Mononuclear cell (primary cell): ENCODE data around the gene FLNC. TPM values are rescaled to one million over a fixed set of nuclear protein-coding genes. Genes with fewer than 3 reads are reported as not detected.

Source experiments
- H3K27me3 ChIP-seq: 2 replicates; pipeline ENCODE4 v1.6.0; 2011; ENCODE audit warnings: low read length, control low read depth; ENCODE audit not compliant: insufficient read depth
- H3K4me1 ChIP-seq: 2 replicates; pipeline ENCODE4 v1.5.1; 2011; ENCODE audit warnings: mild to moderate bottlenecking, low read length, control low read depth; ENCODE audit not compliant: insufficient read depth
- H3K4me3 ChIP-seq: 2 replicates; pipeline ENCODE4 v1.5.1; 2011; ENCODE audit warnings: mild to moderate bottlenecking, low read length, moderate library complexity
- H3K9me3 ChIP-seq: 2 replicates; pipeline ENCODE4 v1.5.1; 2011; ENCODE audit warnings: low read depth, mild to moderate bottlenecking, control low read depth, low read length
- total RNA-seq: library from RNA; depleted of rRNA; stranded (reverse); fragments of >200 nt; gene quantifications from one replicate; pipeline ENCODE4 v1.2.3, GENCODE V29; 2012

The FLNC gene
- total RNA-seq, 1 donor: under 0.01 TPM

DNA sequence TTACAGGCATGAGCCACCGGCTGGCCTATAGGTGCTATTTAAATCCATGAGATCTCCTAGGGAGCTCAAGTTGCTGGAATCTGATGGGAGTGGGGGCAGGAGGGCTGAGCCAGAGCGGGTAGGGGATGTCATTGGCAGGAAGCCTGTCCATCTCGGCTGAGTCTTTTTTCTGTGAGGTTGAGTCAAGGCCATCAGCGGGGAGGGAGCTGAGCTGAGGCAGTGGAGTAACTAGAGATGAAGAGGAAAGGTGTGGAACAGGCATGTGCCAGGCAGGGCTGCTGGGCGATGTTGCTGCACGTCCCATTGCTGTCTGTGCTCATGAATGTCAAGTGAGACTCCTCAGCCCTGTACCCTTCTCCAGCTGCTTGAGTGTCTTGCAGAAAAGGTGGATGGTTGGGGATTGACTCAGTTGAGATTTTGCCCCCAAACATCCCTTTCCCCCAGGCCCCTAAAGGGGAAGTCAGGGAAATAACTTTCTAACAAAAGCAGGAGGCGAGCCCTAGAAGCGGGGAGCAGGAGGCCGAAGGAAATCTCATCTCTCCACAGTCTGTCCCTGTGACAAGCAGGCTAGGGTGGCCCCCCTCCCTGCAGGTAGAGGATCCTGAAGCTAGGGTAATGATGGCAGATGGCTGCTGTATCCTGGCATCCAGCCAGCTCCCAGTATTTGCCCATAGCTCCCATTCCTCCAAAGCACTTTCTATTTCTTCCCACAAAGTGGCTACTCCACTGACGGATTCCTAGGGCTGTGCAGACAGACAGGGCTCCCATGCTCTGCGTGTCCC, 37.8 kb downstream of the FLNC start:
- no peaks in the 10 kb centered on the region for H3K27me3 ChIP-seq
- H3K9me3 ChIP-seq: no peaks in the 10 kb centered on the region
- H3K4me1 ChIP-seq: peaks cover 29% of the 10 kb centered on the region
- no peak overlapping the region for H3K4me3 ChIP-seq

DNA sequence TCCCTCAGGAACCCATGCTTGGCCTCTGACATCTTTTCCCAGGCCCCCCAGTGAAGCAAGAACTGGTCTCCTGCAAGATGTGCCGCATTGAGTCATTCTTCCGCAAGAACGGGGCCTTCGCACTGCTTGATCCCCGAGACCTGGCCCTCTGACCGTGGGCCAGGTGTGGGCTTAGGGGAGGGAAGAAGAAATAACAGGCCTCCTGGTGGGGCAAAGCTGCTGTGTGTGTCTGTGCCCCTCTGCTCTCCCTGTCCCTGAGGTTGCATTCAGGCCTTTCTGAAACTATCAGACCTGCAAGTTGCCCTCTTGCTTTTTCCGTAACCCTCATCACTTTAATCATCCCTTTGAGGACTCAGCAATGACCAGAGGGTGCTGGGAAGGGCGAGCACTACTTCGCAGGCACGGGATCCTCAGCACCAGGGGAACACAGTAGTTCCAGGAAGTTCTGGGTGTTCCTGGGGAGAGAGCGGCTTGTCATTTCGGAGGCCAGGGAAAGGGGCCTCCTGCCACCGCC, 38.5 kb downstream of the FLNC start:
- no peak overlapping the region for H3K4me3 ChIP-seq
- H3K4me1 ChIP-seq: peaks cover 25% of the 10 kb centered on the region
- H3K27me3 ChIP-seq: no peaks in the 10 kb centered on the region
- H3K9me3 ChIP-seq: no peaks in the 10 kb centered on the region

DNA sequence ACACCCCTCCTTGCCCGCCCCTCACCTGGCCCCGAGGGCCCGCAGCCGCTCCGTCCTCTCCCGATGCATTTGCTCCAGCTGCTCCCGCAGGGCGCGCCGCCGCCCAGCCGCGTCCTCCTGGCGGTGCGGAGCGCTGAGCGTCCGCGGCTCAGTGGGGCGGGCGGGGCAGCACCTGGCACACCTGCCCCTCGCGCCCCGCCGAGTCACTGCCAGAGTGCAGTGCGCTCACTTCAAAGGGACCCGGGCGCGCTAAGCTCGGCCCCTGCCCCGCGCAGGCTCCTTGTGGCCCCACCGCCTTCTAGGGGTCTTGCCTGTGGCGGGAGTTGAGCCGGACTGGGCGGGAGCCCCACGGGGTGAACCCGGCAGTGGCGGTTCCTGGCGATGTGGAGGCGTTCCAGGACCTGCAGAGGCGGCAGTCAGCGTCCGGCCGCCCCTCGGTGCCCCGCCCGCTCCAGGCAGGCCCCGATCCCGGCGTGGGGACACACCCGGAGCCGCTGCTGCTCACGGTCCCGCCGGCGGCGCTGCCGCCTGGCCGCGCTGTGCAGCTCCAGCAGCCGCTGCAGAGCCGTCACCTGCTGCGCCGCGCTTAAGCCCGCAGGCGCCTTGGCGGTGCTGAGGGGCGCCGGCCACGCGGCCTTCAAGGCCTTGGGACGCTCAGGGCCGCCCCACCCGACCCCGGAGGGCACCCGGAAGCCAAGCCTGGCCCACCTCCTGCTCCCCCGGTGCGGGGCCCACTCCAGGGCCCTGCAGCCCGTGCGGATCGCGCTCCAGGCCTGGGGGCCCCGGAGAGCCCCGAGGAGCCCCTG, 39.1 kb downstream of the FLNC start:
- Histone ChIP-seq H3K4me3 (peak overlapping the region; percentile 29), H3K27me3 (no peaks in the 10 kb centered on the region), H3K9me3 (no peaks in the 10 kb centered on the region), H3K4me1 (peaks cover 18% of the 10 kb centered on the region)

DNA sequence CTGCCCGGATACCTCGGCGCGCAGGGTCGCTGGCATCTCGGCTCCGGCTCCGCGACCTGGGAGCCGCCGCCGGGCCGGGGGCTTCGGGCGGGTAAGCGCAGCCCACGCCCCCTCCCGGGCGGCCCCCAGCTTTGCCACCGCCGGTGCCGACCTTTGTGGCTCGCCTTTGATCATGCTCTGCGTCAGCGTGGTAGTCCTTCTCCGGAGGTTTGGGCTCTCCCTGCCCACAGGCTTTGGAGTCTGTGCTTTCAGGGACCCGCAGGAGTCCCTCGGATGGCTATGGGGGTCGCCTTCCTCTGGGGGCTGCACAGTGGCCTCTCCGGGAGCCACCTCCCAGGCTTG, 39.7 kb downstream of the FLNC start:
- H3K9me3 ChIP-seq: no peaks in the 10 kb centered on the region
- no peaks in the 10 kb centered on the region for H3K27me3 ChIP-seq
- H3K4me3 ChIP-seq: peak overlapping the region; percentile 29
- peaks cover 17% of the 10 kb centered on the region for H3K4me1 ChIP-seq

DNA sequence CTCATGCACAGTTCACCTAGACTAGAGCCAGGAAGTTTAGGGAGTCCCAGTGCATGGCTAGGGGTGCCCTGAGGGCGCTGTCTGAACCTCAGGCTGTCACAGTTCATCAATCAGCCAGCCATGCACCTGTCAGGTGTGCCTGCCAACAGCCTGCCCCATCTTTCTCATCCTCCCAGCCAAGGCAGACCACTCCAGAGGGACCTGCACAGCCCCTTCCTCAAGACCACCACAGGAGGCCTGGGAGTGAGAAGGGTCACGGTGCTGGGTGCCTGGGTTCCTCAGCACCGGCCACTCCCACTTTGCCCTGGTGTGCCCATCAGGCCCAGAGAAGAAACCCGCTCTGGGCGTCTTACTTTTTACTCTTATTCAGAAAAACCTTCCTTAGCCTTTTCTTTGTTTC, 40.8 kb downstream of the FLNC start:
- no peaks in the 10 kb centered on the region for H3K9me3 ChIP-seq
- no peak overlapping the region for H3K4me3 ChIP-seq
- peaks cover 17% of the 10 kb centered on the region for H3K4me1 ChIP-seq

DNA sequence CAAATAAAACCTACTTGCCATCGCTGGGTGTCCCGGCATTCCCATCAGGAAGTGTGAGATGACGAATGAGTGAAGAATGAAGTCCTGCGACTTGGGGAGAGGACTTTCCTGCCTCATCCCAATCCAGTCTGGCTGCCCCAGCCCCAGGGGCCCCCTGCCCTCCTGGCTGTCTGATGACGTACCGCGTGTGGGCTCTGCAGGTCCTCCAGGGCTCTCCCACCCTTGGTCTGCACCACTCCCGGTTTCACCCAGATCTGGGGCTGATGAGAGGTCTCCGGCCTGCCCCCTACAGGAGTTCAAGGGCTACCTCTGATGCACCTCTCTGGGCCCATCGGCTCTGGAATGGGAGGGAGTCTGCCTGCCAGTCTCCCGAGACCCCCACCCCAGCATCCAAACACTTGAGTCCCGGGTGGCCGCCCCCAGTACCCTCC, 42.2 kb downstream of the FLNC start:
- Histone ChIP-seq H3K9me3 (no peaks in the 10 kb centered on the region), H3K4me3 (no peak overlapping the region), H3K4me1 (peaks cover 17% of the 10 kb centered on the region), H3K27me3 (no peaks in the 10 kb centered on the region)

More for the DNA sequence above, 40.8 kb downstream of the FLNC start:
- no peaks in the 10 kb centered on the region for H3K27me3 ChIP-seq

DNA sequence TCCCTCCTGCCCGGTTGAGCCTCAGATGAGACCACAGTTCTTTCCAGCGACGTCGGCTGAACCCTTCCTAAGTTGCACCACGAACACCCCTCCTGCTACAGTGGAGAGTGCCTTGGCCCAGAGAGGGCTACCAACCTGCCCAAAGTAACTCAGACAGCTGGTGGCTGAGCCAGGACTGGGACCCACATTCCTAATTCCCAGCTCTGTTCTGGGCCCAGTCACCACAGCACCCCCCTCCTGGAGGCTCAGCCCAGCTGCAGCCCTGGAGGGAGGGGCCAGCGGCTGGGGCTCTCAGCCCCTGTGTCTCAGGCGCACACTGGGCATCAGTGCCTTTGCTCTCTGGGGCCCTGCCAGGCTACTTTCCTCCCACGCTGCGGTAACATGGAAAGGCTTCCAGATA, 43.0 kb downstream of the FLNC start:
- Histone ChIP-seq H3K27me3 (no peaks in the 10 kb centered on the region), H3K9me3 (no peaks in the 10 kb centered on the region), H3K4me3 (no peak overlapping the region), H3K4me1 (peaks cover 17% of the 10 kb centered on the region)

DNA sequence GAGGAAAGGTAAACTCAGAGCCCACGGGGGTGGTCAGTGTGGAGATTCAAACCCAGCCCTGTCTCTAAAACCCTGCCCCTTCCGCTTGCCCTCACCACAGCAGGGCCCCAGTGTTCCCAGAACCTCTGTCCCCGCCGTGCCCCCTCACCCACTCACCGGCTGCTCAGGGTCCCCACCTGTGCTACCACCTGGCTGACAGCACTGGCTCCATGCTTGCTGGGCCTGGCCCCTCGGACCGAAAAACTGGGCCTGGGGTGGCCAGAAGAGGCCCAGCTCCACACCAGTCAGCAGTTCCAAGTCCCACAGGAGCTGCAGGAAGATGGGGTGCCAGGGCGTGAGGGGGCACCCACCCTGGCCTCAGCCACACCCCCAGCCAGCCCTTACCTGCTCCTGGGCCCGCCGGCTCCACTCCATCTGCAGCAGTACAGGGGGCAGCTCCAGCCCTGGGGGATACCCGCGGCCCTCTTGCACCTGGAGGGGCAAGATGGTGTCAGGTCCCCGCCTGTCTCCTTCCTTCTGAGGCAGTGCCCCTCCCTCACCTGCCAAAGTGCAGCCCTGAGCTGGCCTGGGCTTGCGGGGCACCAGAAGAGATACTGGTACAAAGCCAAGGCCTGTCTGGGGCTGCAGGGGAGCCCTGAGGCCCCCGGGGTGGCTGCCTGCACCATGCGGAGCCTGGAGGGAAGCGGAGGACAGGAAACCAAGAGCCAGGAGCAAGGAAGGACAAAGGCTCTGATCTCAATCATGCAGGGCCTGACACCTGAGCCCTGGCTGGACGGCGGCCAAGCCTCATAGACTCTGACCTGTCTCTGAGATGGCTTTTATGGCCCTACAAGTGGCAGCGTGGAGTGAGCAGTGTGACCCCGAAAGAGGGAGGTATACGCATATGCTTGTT, 44.2 kb downstream of the FLNC start:
- H3K4me1 ChIP-seq: peaks cover 8% of the 10 kb centered on the region
- H3K9me3 ChIP-seq: no peaks in the 10 kb centered on the region
- H3K27me3 ChIP-seq: no peaks in the 10 kb centered on the region
- H3K4me3 ChIP-seq: no peak overlapping the region

DNA sequence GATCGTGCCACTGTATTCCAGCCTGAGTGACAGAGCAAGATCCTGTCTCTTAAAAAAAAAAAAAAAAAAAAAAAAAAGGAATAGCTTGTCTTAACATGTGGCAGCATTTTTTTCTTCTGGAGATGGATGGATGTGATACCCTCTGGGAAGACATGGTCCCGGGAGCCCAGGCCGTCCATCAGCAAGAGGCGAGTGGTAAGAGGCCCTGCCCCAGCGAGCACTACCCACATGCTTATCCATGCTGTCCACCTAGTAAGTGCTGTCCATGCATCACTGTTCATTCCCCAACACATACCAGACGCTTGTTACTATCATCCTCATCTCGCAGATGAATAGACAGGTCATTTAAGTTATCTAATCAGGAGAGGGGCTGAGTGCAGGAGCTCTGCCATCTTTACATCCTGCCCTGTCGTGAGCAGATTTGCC, 45.3 kb downstream of the FLNC start:
- Histone ChIP-seq H3K9me3 (no peaks in the 10 kb centered on the region), H3K4me1 (no peaks in the 10 kb centered on the region), H3K4me3 (no peak overlapping the region), H3K27me3 (no peaks in the 10 kb centered on the region)

DNA sequence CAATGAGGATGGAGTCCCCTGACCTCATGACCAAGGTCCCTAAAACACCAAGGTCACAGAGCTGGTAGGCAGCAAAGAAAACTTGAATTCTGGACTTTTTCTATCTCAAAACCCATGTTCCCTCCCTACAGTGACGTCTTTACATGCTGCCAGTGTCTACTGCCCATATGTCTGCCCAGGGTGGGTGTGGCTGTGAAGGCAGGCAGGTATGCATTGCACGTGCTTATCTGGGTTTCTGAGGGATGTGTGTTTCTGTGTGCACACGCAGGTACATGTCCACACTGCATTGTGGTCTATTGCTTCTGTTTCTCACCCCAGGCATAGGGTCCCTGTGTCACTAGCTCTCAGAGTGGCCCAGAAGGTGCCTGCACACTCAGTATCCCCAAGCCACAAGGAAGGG, 45.9 kb downstream of the FLNC start:
- H3K27me3 ChIP-seq: no peaks in the 10 kb centered on the region
- H3K4me1 ChIP-seq: no peaks in the 10 kb centered on the region
- H3K4me3 ChIP-seq: no peak overlapping the region
- H3K9me3 ChIP-seq: no peaks in the 10 kb centered on the region

DNA sequence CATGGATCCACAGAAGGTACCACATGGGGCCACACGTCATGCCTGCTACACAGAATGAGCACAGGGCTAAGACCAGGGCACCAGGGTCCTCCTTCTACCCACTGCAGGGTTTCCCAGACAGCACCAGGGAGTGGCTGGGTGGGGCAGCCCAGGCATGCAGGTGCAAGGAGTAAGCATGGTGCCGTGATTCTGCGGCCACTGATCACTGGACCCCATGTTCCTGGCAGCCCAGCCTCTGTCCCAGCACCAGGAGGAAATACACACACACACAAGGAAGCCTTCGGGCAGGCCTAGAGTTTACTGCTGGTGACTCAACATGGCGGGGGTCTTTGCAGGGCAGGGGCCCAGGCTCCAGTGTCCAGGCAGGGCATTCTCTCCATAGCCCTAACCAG, 46.4 kb downstream of the FLNC start:
- H3K9me3 ChIP-seq: no peaks in the 10 kb centered on the region
- H3K27me3 ChIP-seq: no peaks in the 10 kb centered on the region
- no peak overlapping the region for H3K4me3 ChIP-seq
- H3K4me1 ChIP-seq: no peaks in the 10 kb centered on the region

DNA sequence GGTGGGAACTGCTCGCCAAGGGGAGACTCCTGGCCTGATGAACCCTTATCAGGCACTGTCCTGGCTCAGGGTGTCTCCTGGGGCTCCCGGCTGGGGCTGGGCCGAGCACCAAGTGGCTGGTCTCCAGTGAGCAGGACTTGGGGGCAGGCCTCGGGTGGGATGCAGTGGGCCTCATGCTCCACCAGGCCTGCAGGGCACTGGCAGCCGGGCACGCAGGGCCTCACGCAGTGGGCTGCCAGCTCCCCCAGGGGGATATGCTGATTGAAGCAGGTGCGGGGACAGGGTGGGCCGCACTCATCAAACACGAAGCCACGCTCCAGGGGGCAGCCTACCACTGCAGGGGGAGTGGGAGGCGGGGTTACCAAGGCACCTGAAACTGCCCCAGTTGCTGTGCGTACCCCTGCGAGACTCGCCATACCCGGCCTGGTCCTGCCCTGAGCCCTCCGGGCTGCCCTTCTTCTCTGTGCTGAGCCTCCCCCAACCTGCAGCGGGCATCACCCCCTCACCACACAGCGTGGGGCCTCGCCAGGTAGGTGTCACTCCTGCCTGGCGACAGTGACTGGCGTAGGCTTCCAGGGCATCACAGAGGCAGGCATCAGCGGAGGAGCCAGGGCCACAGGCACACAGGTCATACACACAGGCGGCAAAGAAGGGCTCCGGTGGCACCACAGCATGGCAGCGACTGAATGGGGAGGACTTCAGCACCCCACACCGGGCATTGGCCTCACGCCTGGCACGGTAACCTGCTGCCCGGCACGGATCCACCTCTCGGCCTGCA, 47.0 kb downstream of the FLNC start:
- Histone ChIP-seq H3K4me1 (no peaks in the 10 kb centered on the region), H3K4me3 (no peak overlapping the region), H3K27me3 (no peaks in the 10 kb centered on the region), H3K9me3 (no peaks in the 10 kb centered on the region)

DNA sequence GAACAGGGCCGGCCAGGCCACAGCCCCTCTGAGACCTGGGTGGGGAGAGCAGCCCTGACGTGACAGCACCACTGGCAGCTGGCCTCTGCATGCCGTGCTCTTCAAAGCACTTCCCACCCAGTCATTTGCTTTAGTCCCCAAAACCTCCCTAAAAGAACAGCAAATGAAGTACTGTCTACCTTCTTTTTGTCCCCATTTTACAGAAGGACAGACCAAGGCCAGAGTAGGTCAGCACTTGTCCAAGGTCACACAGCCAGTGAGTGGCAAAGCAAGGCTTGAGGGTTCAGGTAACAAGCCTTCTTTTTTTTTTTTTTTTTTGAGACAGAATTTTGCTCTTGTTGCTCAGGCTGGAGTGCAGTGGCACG, 47.5 kb downstream of the FLNC start:
- Histone ChIP-seq H3K27me3 (no peaks in the 10 kb centered on the region), H3K9me3 (no peaks in the 10 kb centered on the region), H3K4me3 (no peak overlapping the region), H3K4me1 (no peaks in the 10 kb centered on the region)
